Cardiac muscle cell (in vitro differentiated cells and primary cell): ENCODE results near the gene SMIM9. TPM values are rescaled to one million over a fixed set of nuclear protein-coding genes. Genes with fewer than 3 reads are reported as not detected.

Experiments used
- DNase-seq, 2 donors: peaks; one replicate each; pipeline versions ENCODE4 v3.0.0 to v3.0.0-alpha.2; 2010 to 2017; ENCODE audit warnings: low read depth in 1 of 2, low spot score in 1 of 2
- H3K27ac ChIP-seq: fragments of 200-600 bp; sonication (generic); 2 replicates; pipeline ENCODE4 v1.5.1; 2016
- H3K27me3 ChIP-seq: fragments of 200-600 bp; sonication (generic); 2 replicates; pipeline ENCODE4 v1.6.0; 2016; ENCODE audit warnings: control low read depth
- H3K36me3 ChIP-seq: fragments of 200-600 bp; sonication (generic); 2 replicates; pipeline ENCODE4 v1.5.1; 2016; ENCODE audit warnings: control low read depth
- H3K4me1 ChIP-seq: fragments of 200-600 bp; sonication (generic); 2 replicates; pipeline ENCODE4 v1.8.1; 2017; ENCODE audit warnings: low read depth, mild to moderate bottlenecking, mixed run types
- H3K4me3 ChIP-seq: fragments of 200-600 bp; sonication (generic); 2 replicates; pipeline ENCODE4 v1.5.1; 2016; ENCODE audit warnings: mild to moderate bottlenecking
- H3K9me3 ChIP-seq: fragments of 200-600 bp; sonication (generic); 2 replicates; pipeline ENCODE4 v1.5.1; 2017; ENCODE audit warnings: low read depth, mild to moderate bottlenecking, control low read depth
- CTCF ChIP-seq: IDR thresholded peaks from 2 replicates; pipeline ENCODE4 v1.5.1; 2012; ENCODE audit warnings: low read depth, mild to moderate bottlenecking, low read length
- polyA plus RNA-seq: library from polyadenylated mRNA; unstranded; fragments of >200 nt; fragmentation: Nextera tagmentation; extraction: Ambion mirVana; gene quantifications from 2 replicates; pipeline ENCODE4 v1.2.1, GENCODE V29; 2016
- total RNA-seq: library from RNA; depleted of rRNA; stranded (reverse); fragments of >200 nt; gene quantifications from 2 replicates; pipeline ENCODE4 v1.2.3, GENCODE V29; 2016

The SMIM9 gene
- total and polyA plus RNA-seq, 2 experiments from 2014 or later, result not detected

- TF ChIP-seq CTCF, result no peak
- Histone ChIP-seq H3K9me3 (no peaks in the 10 kb centered on the region), H3K36me3 (no peaks in the 10 kb centered on the region), H3K4me1 (no peaks in the 10 kb centered on the region), H3K4me3 (no peak overlapping the region), H3K27ac (no peak overlapping the region), H3K27me3 (no peaks in the 10 kb centered on the region)
- no peak for DNase-seq
These were observed 41.2 kb downstream of the SMIM9 start for GRCh38 chrX:154793084-154793795.

GRCh38 chrX:154791939-154792338, 42.5 kb downstream of the SMIM9 start:
- Histone ChIP-seq H3K36me3 (no peaks in the 10 kb centered on the region), H3K4me1 (no peaks in the 10 kb centered on the region), H3K27ac (no peak overlapping the region), H3K27me3 (no peaks in the 10 kb centered on the region), H3K4me3 (no peak overlapping the region), H3K9me3 (no peaks in the 10 kb centered on the region)
- no peak for DNase-seq
- TF ChIP-seq CTCF, result no peak

GRCh38 chrX:154791467-154791866, 43.0 kb downstream of the SMIM9 start:
- Histone ChIP-seq H3K27me3 (no peaks in the 10 kb centered on the region), H3K36me3 (no peaks in the 10 kb centered on the region), H3K4me1 (no peaks in the 10 kb centered on the region), H3K27ac (no peak overlapping the region), H3K4me3 (no peak overlapping the region), H3K9me3 (no peaks in the 10 kb centered on the region)
- DNase-seq, result no peak
- no peak for TF ChIP-seq CTCF

GRCh38 chrX:154785716-154786115, 48.7 kb downstream of the SMIM9 start:
- Histone ChIP-seq H3K4me3 (no peak overlapping the region), H3K4me1 (no peaks in the 10 kb centered on the region), H3K27me3 (no peaks in the 10 kb centered on the region), H3K27ac (peak overlapping the region; percentile 23), H3K36me3 (no peaks in the 10 kb centered on the region), H3K9me3 (no peaks in the 10 kb centered on the region)
- peak in 1 of 2 donors; percentile 75 for DNase-seq
- no peak for TF ChIP-seq CTCF

- Histone ChIP-seq H3K27ac (no peak overlapping the region), H3K4me1 (no peaks in the 10 kb centered on the region), H3K9me3 (no peaks in the 10 kb centered on the region), H3K4me3 (no peak overlapping the region), H3K27me3 (no peaks in the 10 kb centered on the region), H3K36me3 (no peaks in the 10 kb centered on the region)
- DNase-seq, result no peak
- TF ChIP-seq CTCF, result no peak
These were observed 50.1 kb downstream of the SMIM9 start for GRCh38 chrX:154784149-154784995.
